SIG-M5 treated with dmso at 0.1 percent for 504 hours (cell line): ENCODE data around the gene CDH4.

ENCODE experiments used
- DNase-seq: peaks from one replicate; lab custom pipeline; 2025; ENCODE audit not compliant: unreplicated experiment; lab: John Stamatoyannopoulos, UW

The CDH4 gene

DNA sequence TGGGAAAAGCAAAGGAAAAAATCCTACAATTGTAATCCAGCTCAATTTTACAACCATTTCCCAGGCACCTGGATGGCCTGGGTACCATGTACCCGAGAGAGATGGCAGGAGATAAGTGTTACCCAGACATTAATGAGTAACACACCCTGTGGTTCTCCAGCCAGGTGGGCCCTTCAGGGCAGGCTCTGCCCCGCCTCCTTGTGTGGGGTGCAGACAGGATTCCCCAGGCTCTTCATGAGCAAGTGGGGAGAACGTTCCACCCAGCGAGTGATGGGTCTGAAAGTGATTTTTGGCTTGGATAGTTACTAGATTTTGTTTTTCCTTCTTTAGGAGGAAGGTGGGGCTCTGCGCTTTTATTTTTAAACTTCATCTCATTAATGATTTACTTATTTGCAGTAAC lies 569.7 kb downstream of the CDH4 start:
- no peak for DNase-seq

DNA sequence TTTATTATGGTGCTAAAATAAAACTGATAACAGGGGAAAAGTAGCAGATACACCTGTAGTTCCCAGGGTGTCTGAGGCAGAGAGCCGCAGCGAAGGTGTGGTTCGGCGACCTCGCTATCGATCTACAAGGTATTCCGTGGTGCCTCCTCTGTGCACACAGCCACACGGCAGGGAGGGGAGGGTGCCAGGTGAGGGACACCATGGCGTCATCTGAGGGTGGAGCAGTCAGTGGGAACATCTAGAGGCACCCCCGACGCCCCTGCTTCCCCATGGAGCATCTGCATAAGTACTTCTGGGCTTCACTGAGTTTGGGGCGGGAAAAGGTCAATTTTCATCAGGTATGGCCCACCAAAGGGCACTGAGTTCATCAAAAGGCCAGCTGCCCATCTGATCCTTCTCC lies 570.3 kb downstream of the CDH4 start:
- no peak for DNase-seq

DNA sequence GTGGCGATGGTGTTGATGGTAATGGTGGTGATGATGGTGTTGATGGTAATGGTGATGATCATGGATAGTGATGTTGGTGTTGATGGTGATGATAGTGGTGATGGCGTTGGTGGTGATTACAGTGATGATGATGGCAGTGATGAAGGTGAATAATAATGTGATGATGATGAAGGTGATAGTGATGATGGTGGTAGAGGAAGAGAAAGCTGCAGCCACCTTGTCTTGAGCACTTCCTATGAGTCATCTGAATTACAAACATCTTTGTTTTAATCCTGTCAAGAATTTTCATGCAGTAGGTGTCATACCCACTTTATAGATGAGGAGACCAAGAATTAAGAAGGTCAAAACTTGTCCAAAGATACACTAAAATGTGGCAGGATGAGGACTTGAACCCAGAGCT lies 571.2 kb downstream of the CDH4 start:
- no peak for DNase-seq

DNA sequence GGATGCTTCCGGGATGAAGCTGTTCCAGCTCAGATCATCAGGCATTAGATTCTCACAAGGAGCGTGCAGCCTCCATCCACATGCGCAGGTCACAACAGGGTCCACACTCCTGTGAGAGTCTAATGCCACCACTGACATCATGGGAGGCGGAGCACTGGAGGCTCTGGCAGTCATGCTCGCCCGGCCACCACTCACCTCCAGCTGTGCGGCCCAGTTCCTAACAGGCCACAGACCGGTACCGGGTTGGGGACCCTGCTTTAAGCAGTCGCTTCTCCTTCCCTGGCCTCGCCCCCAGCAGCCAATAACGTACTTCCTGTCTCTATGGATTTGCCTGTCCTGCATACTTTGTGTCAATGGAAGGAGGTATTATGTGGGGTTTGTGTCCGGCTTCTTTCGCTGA lies 576.8 kb downstream of the CDH4 start:
- DNase-seq = no peak

DNA sequence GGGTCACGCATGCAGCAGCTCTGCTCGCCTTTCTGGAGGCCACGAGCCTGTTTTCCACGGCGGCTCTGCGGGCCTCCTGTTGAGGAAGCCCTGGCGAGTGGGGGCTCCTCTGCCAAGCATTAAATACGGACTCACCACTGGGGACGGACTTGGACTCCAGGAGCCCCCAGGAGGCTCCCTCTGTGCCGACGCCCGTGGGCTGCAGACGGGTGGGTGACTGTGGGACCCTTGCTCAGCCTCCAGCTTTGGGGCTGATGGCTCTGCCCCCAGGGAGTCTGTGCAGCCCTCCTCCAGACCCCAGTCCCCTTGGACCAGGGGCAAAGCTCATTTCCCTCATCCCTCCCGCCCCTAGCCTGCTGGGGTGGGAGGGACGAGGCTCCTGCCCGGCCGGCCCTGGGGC lies 577.5 kb downstream of the CDH4 start:
- DNase-seq = no peak

DNA sequence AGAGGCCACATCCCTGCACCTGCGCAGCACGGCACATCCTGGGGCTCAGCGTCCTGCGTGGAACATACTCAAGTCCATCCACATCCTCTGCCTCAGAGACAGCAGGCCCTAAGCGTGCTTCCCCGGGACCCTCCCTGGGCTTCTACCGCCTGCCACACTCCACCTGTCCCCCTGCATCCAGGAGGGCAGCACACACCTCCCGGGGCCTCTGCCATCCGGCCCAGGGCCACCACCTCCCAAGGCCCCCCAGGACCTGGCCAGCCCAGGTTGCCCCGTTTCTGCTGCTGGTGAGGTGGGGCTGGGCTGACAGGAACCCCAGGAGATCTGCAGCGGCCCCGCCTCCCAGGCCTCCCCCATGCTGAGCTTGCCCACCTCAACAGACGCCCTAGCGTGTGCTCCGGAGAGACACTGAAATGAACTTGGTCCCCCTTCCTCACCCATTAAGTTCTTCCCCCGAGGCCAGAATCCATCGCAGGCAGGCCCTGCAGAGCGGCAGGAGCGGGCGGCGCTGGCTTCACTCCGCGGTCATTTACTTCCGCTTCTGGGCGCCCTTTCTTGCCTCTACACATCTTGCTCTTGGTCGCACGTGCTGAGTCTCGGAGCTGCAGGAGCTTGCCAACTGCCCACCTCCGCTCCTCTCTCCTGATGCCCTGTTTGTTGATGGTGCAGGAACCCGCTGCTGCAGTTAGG lies 578.3 kb downstream of the CDH4 start:
- no peak for DNase-seq

DNA sequence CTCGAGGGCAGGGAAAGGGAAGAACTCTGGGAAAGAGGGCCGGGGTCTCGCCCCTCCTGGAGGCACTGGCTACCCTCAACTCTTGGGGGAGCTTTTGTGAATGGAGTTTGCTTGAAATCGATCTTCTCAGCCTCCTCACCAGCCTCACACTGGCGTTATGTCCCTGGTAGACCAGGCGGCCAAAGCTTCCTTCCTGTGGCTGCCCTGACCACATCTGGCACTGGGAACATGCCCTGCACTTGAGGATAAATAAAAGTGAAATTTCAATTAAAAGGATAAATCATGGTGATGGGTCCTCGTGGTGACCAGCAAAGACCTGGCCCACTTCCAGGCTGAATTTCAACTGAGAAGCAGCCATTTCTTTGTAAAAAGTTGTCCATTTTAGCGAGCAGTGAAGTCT lies 578.9 kb downstream of the CDH4 start:
- DNase-seq = no peak

DNA sequence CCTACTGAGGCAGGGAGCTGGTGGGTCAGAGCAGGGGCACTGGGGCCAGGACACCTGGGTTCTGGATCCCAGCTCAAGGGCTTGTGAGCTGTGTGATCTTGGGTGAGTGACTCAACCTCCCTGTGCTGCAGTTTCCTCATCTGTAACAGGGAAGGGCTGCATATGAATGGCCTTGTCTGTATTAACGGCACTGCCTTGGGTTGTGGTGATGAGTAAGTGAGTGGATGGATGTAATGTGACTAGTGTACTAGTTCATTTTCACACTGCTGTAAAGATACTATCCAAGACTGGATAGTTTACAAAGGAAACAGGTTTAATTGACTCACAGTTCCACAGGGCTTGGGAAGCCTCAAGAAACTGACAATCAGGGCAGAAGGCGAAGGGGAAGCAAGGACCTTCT lies 580.1 kb downstream of the CDH4 start:
- DNase-seq = no peak

DNA sequence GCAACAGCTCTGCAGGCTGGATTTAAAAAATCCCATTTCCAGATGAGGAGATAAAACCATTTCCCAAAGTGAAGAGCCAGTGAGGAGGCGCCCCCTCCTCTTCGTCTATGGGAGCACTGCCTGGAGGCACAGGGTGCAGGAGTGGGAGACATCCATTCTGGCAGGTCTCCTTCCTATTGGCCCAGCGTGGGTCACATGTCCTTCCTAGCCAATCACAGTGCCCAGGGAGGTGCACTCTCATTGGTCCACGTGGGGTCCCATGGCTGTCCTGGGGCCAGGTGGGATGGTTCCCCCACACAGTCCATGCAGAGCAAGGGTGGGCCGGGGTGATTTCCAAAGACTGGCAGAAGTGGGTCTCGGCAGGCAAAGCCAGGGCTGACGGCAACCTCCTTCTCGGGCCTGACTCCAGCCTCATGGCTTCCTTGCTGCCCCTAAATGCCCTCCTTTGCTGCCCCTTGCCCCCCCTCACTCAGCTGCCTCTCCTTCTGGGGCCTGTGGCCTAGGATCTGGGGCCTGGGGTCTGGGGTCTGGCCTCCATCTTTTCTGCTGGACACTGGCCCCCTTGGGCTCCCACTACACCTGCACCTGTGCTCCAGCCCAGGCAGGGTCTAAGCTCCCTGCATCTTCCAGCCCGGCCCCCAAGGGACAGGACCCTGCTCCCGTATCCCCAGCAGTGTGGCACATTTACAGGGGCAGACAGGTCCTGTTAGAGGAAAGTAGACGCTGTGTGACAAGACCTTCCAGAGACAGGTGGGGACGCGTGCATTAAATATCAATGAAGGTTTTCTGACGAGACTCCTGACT lies 581.9 kb downstream of the CDH4 start:
- DNase-seq = no peak

DNA sequence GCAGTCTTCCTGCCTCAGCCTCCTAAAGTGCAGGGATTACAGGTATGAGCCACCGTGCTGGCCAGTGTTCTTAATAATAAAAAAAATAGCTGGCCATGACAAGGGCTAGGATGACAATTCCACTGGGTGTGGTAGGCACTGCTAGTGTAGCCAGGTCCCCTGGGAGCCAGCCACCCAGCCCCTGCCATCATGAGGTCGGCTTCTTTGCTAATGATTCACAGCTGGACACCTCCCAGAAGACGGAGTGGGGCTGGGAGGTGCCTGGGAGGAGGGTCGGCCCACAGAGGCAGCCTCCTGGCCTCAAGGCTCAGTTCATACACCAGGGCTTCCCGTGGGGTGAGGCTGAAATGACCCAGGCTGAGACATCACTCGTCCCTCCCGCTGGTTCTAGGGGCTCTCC lies 583.2 kb downstream of the CDH4 start:
- no peak for DNase-seq

DNA sequence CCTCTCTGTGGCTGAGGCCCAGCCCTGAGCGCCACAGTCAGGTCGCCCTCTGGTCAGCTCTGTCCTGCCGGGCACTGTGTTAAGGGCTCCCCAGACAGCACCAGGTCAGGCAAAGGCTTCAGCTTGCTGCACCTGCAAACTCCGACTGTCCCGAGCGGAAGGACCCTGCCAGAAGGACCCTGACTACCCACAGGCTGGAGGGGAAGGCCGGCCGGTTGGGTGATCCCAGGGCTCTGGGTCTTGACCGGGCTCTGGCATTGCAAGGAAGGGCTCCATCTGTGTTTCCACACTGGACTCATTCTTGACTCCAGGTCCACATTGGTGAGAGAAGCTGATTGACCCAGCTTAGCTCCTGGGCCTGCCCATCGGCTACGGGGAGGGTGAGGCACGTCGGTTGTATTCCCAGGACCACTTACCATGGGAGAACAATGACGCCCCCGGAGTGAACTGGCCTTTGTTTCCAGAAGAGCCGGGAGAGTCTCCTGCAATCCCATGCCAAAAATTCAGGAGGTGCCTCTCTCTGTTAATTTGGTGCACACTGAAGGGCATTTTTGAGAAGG lies 583.8 kb downstream of the CDH4 start:
- DNase-seq = no peak

DNA sequence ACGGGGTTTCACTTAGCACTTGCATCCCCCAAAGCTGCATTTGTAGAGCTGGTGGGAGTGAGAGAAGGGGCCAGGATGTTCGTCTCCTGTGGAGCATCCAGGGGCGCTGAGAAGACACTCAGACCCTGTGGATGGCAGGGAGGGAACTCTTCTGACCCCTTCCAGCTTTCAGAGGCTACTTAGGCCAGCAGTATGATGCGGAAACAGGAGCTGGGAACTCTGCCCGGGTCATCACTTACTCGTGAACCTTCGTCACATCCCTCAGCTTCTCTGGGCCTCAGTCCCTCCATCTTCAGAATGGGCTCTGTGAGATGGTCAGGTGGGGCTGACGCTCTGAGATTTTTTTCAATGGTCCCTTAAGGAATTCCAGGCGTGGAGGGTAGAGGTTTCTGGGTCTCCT lies 585.1 kb downstream of the CDH4 start:
- DNase-seq = no peak

DNA sequence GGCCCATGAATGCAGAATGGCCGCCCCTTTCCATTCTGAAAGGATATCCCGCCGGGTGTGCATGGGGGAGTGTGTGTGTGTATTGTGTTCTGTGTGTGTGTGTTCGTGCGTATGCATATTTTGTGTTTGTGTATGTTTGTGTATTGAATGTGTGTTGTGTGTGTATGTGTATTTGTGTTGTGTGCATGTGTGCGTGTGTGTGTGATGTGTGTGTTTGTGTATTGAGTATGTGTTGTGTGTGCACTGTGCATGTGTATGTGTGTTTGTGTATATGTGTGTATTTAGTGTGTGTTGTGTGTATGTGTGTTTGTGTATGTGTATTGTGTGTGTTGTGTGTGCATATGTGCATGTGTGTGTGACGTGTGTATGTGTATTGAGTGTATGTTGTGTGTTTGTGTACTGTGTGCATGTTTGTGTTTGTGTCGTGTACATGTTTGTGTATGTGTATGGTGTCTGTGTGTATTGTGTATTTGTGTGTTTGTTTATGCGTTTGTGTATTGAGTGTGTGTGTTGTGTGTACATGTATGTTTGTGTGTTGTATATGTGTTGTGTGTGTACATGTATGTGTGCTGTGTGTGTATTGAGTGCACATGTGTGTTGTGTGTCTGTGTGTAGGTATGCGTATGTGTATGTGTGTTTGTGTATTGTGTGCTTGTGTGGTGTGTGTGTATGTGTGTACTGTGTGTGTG lies 587.3 kb downstream of the CDH4 start:
- DNase-seq = no peak

DNA sequence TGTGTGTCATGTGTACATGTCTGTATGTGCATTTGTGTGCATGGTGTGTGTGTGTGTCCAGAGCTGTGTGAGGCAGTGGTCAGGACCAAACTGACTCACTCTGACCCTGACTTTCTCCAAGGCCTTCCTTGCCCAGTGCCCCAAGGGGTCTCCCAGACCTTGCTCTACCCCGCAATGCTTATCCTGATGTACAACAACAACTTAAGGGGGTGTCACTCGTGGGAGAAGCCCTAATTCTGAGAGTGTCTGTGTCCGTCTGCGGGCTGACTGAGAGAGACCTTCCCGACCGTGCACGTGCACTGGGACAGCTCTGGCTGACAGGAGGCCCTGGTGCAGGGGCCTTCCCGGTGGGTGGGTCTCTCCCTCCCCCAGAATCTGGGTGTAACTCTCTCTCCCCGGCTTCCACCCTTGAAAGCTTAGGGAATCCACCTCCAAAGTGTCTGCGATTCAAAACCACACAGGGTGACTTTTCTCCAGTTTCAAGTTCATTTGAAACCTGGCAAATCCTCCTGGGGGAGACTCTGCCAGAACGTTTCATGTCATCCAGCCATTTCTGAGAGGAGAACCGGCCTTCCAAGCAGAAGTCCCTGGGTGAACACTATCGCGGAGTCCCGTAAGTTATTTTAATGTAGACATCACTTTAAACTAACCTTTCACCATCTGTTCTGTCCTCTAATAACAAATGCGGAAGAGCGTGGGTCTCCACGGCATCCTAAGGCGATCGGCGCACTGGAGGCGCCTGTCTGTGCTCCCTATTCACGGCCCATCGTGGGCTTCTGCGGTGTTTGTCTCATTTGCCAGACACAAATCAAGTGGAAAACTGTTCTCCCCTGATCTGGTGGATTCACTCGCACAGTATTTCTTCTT lies 588.1 kb downstream of the CDH4 start:
- DNase-seq = no peak

DNA sequence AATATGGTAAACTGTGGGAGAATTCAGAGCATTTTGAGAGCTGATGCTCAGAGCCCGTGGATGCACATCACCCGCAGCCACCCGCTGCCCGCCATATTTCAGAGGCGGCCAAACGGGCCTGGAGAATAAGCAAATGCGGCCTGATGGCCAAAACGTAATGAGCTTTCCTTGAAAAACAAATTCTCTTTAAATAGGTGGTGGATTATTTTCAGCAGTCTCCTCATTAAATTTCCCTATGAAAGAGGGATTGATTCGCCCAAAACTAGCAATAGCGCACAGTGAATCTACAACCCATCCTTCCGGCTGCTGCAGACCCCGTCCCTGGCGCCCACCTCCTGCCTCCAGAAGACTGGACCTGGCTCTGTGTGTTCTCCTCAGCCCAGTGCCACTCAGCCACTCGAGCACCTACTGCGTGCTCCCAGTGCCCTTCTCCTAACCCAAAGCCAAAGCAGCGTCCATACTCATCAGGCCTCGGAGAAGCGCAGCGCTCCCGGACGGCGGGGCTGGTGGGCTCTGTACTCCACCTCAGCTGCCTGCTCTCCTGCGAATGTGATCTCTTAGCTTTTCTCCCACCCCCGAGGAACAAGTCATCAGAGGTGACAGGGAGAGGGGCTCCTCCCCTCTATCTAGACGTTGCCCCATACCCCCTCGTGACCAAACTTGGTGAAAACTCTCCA lies 588.9 kb downstream of the CDH4 start:
- DNase-seq = no peak

DNA sequence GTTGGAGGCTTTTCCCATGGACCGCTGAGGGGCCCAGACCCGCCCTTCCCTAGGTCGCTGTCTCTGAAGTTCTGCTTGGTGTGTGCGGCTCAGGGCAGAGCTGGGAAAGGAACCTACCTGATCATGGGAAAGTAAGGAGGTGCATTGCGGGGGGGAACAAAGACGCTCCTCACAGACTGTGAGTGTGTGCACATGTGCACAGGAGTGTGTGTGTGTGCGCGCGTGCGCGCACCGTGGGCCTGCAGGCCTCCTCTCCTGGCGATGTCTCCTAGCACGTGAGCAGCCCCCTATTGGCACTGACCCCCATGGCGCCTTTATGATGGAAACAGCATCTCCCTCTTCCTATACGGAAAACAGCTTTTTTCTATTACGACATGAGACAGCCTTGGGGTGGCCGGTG lies 589.5 kb downstream of the CDH4 start:
- DNase-seq = no peak

DNA sequence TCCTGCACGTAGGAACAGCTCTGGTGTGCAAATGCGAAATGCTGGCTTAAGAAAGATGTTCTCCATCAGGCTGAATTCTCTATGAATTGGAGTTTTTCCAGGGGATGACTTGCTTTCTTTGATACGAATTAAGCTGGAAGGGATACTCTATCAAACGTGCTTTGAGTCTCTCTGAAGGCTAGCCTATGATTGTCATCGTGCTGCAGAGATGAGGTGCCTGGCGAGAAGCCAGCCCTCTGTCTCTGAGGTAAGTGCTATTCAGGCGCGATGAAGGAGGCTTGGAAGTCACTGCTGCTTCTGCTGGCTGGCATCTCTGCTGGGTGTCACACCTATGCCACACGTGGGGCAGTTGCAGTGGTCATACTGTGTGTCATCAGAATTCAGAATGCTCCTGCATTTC lies 589.9 kb downstream of the CDH4 start:
- no peak for DNase-seq

DNA sequence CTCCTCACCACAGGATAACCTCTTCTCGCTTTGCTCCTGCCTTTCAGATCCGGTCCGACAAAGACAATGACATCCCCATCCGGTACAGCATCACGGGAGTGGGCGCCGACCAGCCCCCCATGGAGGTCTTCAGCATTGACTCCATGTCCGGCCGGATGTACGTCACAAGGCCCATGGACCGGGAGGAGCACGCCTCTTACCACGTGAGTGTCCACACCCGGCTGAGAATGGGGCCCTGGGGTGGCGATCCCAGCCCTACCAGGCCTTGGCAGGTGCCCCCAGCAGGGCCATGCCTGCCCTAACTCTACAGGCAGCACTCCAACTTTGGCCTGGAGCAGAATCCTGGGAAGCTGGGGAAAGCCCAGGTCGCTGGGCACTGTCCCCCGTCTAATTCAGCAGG lies 592.6 kb downstream of the CDH4 start:
- DNase-seq = no peak

DNA sequence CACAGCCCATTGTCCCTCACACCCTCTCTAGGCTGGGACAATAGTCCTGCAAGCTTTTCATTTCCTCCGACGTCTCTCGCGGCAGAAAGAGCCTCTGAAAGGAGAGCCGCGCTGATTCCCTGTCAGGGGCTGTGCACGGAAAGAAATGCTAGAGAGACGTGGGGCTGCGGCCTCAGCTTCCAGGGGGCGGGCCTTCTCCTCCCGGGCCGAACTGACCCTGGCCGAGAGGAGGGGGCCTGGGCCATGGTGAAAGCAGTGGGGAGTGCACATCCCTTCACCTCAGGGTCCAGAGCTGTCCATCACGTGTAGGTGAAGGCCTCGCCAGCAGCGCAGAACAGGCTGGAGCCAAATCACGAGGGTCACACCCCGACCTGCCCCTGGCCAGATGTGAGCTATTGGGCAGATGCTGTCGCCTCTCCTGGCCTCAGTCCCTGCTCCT lies 593.2 kb downstream of the CDH4 start:
- no peak for DNase-seq

DNA sequence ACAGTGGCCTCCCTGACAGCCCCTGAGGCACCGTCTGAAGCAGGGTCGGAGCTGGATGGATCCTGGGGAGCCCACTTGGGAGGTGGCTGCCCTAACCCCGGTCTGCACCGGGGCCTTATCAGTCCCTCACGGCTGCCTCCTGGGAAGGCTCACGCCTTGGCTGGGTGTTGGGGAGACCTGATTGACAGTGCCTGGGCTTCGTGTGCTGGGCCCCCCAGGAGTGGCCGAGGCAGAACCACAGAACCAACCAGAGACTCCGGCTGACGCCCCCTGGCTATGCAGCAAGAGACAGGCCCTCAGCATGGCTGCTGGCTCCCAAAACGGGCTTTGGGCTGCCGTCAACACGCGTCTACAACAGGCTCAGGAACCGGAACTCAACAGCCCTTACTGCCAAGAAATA lies 594.0 kb downstream of the CDH4 start:
- no peak for DNase-seq
